PC-9 (cell line): ENCODE measurements around the gene PAF1. TPM values are rescaled to one million over a fixed set of nuclear protein-coding genes. Genes with fewer than 3 reads are reported as not detected.

Source experiments
- BruUV-seq: library from RNA; stranded (reverse); fragments of 400-500 nt; replicated peaks from 2 replicates; lab custom pipeline; 2021; lab: Mats Ljungman, UMichigan
- CTCF ChIA-PET: fragments of 300-600 bp; sonication (Branson Sonifier 250); formaldehyde crosslinking; loops from one replicate; lab custom pipeline; 2022; ENCODE audit warnings: antibody characterized with exemption; lab: Charles Lee
- POLR2A ChIA-PET: fragments of 300-600 bp; sonication (Branson Sonifier 250); formaldehyde crosslinking; loops from one replicate; lab custom pipeline; 2022; ENCODE audit warnings: antibody characterized with exemption; ENCODE audit not compliant: unreplicated experiment; lab: Charles Lee
- DNase-seq, 2 experiments: peaks; one replicate each; pipeline versions ENCODE4 v3.0.0 to v3.0.0-alpha.2; 2015 to 2022; ENCODE audit warnings: mixed read lengths in 1 of 2
- H2AFZ ChIP-seq: fragments of 200-600 bp; sonication (generic); 2 replicates; pipeline ENCODE4 v1.8.1; 2017; ENCODE audit warnings: antibody characterized with exemption
- H3F3A ChIP-seq: fragments of 200-600 bp; sonication (generic); 2 replicates; pipeline ENCODE4 v1.8.1; 2017; ENCODE audit warnings: antibody characterized with exemption, mild to moderate bottlenecking, low read depth; ENCODE audit not compliant: insufficient read depth
- H3K27ac ChIP-seq: fragments of 200-600 bp; sonication (generic); 2 replicates; pipeline ENCODE4 v1.6.1; 2016; ENCODE audit warnings: mixed run types
- H3K27me3 ChIP-seq: fragments of 200-600 bp; sonication (generic); 2 replicates; pipeline ENCODE4 v1.6.1; 2016; ENCODE audit warnings: low read depth, mixed run types; ENCODE audit not compliant: insufficient read depth
- H3K36me3 ChIP-seq: fragments of 200-600 bp; sonication (generic); 2 replicates; pipeline ENCODE4 v1.6.1; 2016; ENCODE audit warnings: low read depth, mixed run types
- H3K4me1 ChIP-seq: fragments of 200-600 bp; sonication (generic); replicated peaks from 2 replicates; pipeline ENCODE4 v1.6.1; 2016; ENCODE audit warnings: mixed run types; ENCODE audit not compliant: insufficient read depth
- H3K4me2 ChIP-seq: fragments of 200-600 bp; sonication (generic); 2 replicates; pipeline ENCODE4 v1.6.1; 2017; ENCODE audit warnings: mixed run types
- H3K4me3 ChIP-seq: fragments of 200-600 bp; sonication (generic); 2 replicates; pipeline ENCODE4 v1.6.1; 2016; ENCODE audit warnings: mixed run types
- H3K79me2 ChIP-seq: fragments of 200-600 bp; sonication (generic); 2 replicates; pipeline ENCODE4 v1.6.1; 2017; ENCODE audit warnings: low read depth, mixed run types
- H3K9me2 ChIP-seq: fragments of 200-600 bp; sonication (generic); 2 replicates; pipeline ENCODE4 v1.8.1; 2017; ENCODE audit warnings: mild to moderate bottlenecking; ENCODE audit not compliant: insufficient read depth
- H3K9me3 ChIP-seq: fragments of 200-600 bp; sonication (generic); 2 replicates; pipeline ENCODE4 v1.8.1; 2016; ENCODE audit warnings: low read depth; ENCODE audit not compliant: insufficient read depth
- H4K20me1 ChIP-seq: fragments of 200-600 bp; sonication (generic); 2 replicates; pipeline ENCODE4 v1.8.1; 2017; ENCODE audit not compliant: insufficient read depth
- EZH2 ChIP-seq: fragments of 200-600 bp; sonication (generic); IDR thresholded peaks from 2 replicates; pipeline ENCODE4 v1.8.0; 2017; ENCODE audit warnings: antibody characterized with exemption, low read depth
- intact Hi-C: fragments of 100-400 bp; cut with micrococcal nuclease; formaldehyde crosslinking; loops from one replicate; pipeline ENCODE4 v1.10.0; 2022; ENCODE audit not compliant: unreplicated experiment
- total RNA-seq: library from RNA; stranded (reverse); gene quantifications from 2 replicates; pipeline ENCODE4 v1.2.3, GENCODE V29; 2021
- TF ChIP-seq, protein P1 (sequence below): fragments of 200-600 bp; sonication (generic); conservative IDR thresholded peaks from 2 replicates; pipeline ENCODE4 v1.6.1; 2017; ENCODE audit warnings: mixed run types, antibody characterized with exemption, mild to moderate bottlenecking, moderate library complexity

The PAF1 gene
- total RNA-seq, 1 experiment from 2014 or later, result 61.1 TPM

DNA sequence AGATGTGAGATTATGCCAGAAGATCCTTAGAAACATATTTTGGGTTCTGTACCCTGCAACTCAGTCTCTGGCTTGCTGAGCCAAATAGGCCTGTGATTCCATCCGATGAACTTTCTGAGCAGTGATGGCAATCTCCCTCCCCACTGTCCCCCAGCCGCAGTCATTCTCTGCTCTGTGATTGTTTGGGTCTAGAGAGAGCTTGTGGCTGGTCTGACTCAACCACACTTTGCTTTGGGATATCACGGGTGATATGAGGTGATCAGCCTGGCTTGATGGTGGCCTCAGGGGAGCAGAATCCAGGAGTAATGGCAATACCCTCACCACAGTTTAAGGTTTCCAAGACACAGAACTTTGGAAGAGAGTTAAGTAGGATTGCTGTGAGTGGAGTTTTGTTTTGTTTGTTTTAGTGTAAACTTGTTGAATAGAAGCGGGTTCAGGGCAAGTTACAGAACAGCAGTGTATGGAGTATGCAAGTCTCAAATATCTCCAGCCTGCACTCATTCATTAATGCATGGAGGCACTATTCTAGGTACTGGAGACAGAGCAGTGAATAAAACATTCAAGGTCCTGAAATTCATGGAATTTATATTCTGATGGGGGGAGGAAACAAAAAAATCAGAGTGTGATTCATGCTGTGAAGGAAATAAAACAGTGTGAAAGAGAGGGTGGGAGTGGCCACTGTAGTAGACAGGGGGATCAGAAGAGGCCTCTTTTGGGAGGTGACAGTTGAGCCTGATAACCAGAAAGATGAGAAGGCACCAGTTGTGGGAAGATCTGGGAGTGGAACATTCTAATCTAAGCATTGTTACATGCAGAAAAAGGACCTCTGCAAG lies 43.4 kb downstream of the PAF1 start:
- no peaks in the 10 kb centered on the region; the same call in 1 of the 2 replicates for H3F3A ChIP-seq
- no peaks in the 10 kb centered on the region for H3K9me3 ChIP-seq
- intact Hi-C loops, result no loop called here
- H4K20me1 ChIP-seq, result peaks cover 36% of the 10 kb centered on the region
- no TSS peak for BruUV-seq
- no peak for DNase-seq
- peaks cover 6% of the 10 kb centered on the region for H3K4me1 ChIP-seq
- TF ChIP-seq EZH2, result no peak
- TF ChIP-seq, protein P1, sequence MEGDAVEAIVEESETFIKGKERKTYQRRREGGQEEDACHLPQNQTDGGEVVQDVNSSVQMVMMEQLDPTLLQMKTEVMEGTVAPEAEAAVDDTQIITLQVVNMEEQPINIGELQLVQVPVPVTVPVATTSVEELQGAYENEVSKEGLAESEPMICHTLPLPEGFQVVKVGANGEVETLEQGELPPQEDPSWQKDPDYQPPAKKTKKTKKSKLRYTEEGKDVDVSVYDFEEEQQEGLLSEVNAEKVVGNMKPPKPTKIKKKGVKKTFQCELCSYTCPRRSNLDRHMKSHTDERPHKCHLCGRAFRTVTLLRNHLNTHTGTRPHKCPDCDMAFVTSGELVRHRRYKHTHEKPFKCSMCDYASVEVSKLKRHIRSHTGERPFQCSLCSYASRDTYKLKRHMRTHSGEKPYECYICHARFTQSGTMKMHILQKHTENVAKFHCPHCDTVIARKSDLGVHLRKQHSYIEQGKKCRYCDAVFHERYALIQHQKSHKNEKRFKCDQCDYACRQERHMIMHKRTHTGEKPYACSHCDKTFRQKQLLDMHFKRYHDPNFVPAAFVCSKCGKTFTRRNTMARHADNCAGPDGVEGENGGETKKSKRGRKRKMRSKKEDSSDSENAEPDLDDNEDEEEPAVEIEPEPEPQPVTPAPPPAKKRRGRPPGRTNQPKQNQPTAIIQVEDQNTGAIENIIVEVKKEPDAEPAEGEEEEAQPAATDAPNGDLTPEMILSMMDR, result no peak
- POLR2A ChIA-PET, result no interaction called here
- 0 out of 2 replicates have a peak, but pooled peaks cover 20% of the 10 kb centered on the region for H3K36me3 ChIP-seq
- no peak overlapping the region for H3K27ac ChIP-seq
- CTCF ChIA-PET, result no interaction called here
- H3K27me3 ChIP-seq, result no peaks in the 10 kb centered on the region
- H3K9me2 ChIP-seq, result no peaks in the 10 kb centered on the region
- H3K4me2 ChIP-seq, result no peak overlapping the region
- no peak overlapping the region for H3K4me3 ChIP-seq
- H2AFZ ChIP-seq, result no peak overlapping the region
- H3K79me2 ChIP-seq, result peaks cover 60% of the 10 kb centered on the region

DNA sequence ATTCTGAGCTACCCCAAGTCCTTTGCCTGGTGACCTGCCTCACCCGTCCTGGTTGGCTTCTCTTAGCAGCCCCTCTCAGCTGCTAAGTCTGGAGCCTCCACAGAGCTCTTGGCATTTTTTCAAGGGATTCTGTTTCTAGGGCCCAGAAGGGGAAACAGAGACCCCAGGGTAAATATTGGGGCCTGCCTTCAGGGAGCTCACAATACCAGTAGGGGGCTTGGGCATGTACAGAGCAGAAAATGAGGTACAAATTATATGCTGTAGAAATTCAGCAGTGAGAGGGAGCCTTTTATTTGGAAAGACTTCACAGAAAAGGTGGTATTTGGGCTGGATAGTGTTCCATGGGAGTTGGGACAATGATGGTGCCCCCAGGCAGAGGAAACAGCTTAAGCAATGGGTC lies 45.0 kb downstream of the PAF1 start:
- Histone ChIP-seq H3K27ac (no peak overlapping the region), H3K9me2 (no peaks in the 10 kb centered on the region), H3K79me2 (peaks cover 62% of the 10 kb centered on the region), H2AFZ (no peak overlapping the region), H3K4me3 (no peak overlapping the region), H3K36me3 (0 out of 2 replicates have a peak, but pooled peaks cover 10% of the 10 kb centered on the region), H3F3A (no peaks in the 10 kb centered on the region; the same call in 1 of the 2 replicates), H3K27me3 (no peaks in the 10 kb centered on the region), H3K9me3 (no peaks in the 10 kb centered on the region), H3K4me2 (no peak overlapping the region), H3K4me1 (peaks cover 7% of the 10 kb centered on the region), H4K20me1 (peaks cover 36% of the 10 kb centered on the region)
- intact Hi-C loops, result no loop called here
- DNase-seq, result no peak
- ChIA-PET CTCF (no interaction called here), POLR2A (no interaction called here)
- BruUV-seq, result no TSS peak
- TF ChIP-seq, protein P1, result no peak
- TF ChIP-seq EZH2, result no peak

DNA sequence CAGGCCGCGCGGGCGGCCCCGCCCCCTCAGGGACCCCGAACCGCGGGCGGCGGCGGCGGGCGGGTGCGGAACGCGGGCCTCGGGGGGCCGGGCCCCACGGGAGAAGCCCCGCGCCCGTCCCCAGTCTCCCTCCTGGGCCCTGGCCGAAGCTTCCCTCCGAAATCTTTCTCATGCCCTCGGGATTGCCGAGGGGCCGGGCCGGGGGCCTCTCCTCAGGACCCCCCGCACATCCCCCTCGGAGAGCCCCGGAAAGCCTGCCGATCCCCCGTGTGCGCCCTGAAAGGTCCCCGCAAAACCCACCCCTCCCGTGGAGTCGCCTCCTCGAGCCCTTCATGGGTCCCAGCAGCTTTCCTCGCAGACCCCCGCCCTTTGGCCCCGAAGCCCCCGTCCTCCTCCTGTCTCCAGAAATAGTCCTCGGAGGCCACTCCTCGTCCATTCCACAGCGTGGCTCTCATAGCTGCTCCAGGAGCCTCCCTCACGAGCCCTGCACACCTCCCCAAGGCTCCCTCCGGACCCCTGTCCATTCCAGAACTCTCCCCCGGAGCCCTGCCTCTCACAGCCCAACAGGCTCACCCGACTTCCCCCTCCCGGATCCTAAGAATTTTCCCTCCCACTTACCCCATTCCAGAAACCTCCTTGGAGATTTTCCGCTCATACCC lies 48.1 kb downstream of the PAF1 start:
- BruUV-seq, result no TSS peak
- peaks cover 23% of the 10 kb centered on the region for H4K20me1 ChIP-seq
- H3K27me3 ChIP-seq, result no peaks in the 10 kb centered on the region
- peaks cover 5% of the 10 kb centered on the region; the same call in 1 of the 2 replicates for H3F3A ChIP-seq
- DNase-seq, result no peak
- no peaks in the 10 kb centered on the region for H3K9me3 ChIP-seq
- peak overlapping the region; percentile 89 for H3K4me3 ChIP-seq
- ChIA-PET POLR2A (interaction anchor here (0.5 to 1.1 kb wide), 7 partner anchors 43 to 981 kb away, joined by 4 to 25 read pairs (median 5); partner anchors contain the start of gene RPS16), CTCF (interaction anchor here (0.6 to 1.0 kb wide), 9 partner anchors 11 to 1051 kb away, joined by 3 to 15 read pairs (median 5); partner anchors contain the start of gene TIMM50)
- H3K4me2 ChIP-seq, result peak overlapping the region; percentile 88
- TF ChIP-seq, protein P1, result no peak
- no peak for TF ChIP-seq EZH2
- 0 out of 2 replicates have a peak, but pooled peaks cover 10% of the 10 kb centered on the region for H3K36me3 ChIP-seq
- H2AFZ ChIP-seq, result peak overlapping the region; percentile 45; the same call in 1 of the 2 replicates
- no peak overlapping the region; the same call in 1 of the 2 replicates for H3K27ac ChIP-seq
- H3K4me1 ChIP-seq, result peaks cover 16% of the 10 kb centered on the region
- intact Hi-C loops, result loop anchor here (1.0 to 5.0 kb wide), 4 partner anchors 70 to 380 kb away; partner anchors contain the start of genes FBXO27 and PLEKHG2
- H3K9me2 ChIP-seq, result no peaks in the 10 kb centered on the region
- peaks cover 62% of the 10 kb centered on the region for H3K79me2 ChIP-seq
